MM.1S (cell line): ENCODE data around the gene SEMG1.

ENCODE experiments used
- CTCF ChIP-seq: fragments of 300-600 bp; sonication (generic); IDR thresholded peaks from 2 replicates; pipeline ENCODE4 v1.5.1; 2016; ENCODE audit warnings: antibody characterized with exemption, low read length, mixed read lengths
- EZH2 ChIP-seq: fragments of 300-600 bp; sonication (generic); optimal IDR thresholded peaks from 2 replicates; pipeline ENCODE3; 2017; ENCODE audit warnings: low read depth, mild to moderate bottlenecking, antibody characterized with exemption, low read length, mixed read lengths
- EZH2phosphoT487 ChIP-seq: fragments of 300-600 bp; sonication (generic); IDR thresholded peaks from 2 replicates; pipeline ENCODE4 v1.6.1; 2018; ENCODE audit warnings: antibody characterized with exemption, low read length

GRCh38 chr20:45248609-45249008, 41.8 kb downstream of the SEMG1 start:
- TF ChIP-seq CTCF (no peak), EZH2phosphoT487 (no peak), EZH2 (no peak)
